HG02623 (cell line): ENCODE measurements around the gene ALAS1.

Experiments
- ATAC-seq: cut with Tn5 transposase; IDR thresholded peaks from one replicate; pipeline ENCODE4 v1.9.1; 2021; ENCODE audit warnings: moderate library complexity; ENCODE audit not compliant: unreplicated experiment

ALAS1 gene

GRCh38 chr3:52198643-52199608, 966 bp downstream of the ALAS1 start:
- ATAC-seq, result no peak

GRCh38 chr3:52200981-52201679, 3.2 kb downstream of the ALAS1 start:
- ATAC-seq, result no peak

GRCh38 chr3:52202384-52203077, 4.6 kb downstream of the ALAS1 start:
- ATAC-seq, result no peak

- no peak for ATAC-seq
Observed at GRCh38 chr3:52203701-52204100, 5.7 kb downstream of the ALAS1 start.

- no peak for ATAC-seq
Observed at GRCh38 chr3:52204337-52205073, 6.5 kb downstream of the ALAS1 start.

GRCh38 chr3:52205727-52206372, 7.9 kb downstream of the ALAS1 start:
- no peak for ATAC-seq

- no peak for ATAC-seq
Observed at GRCh38 chr3:52208556-52208955, 10.6 kb downstream of the ALAS1 start.

GRCh38 chr3:52210037-52210436, 12.1 kb downstream of the ALAS1 start:
- ATAC-seq, result no peak

GRCh38 chr3:52210550-52211046, 12.6 kb downstream of the ALAS1 start:
- ATAC-seq, result no peak

- no peak for ATAC-seq
Observed at GRCh38 chr3:52211268-52211891, 13.4 kb downstream of the ALAS1 start.

GRCh38 chr3:52213005-52213404, 15.0 kb downstream of the ALAS1 start:
- ATAC-seq, result no peak

GRCh38 chr3:52213901-52214300, 15.9 kb downstream of the ALAS1 start:
- ATAC-seq, result no peak

- ATAC-seq, result no peak
Observed at GRCh38 chr3:52215351-52215750, 17.4 kb downstream of the ALAS1 start.

GRCh38 chr3:52216585-52217408, 18.8 kb downstream of the ALAS1 start:
- ATAC-seq, result no peak

- ATAC-seq, result no peak
Observed at GRCh38 chr3:52217409-52217805, 19.4 kb downstream of the ALAS1 start.

GRCh38 chr3:52218026-52218425, 20.1 kb downstream of the ALAS1 start:
- no peak for ATAC-seq

GRCh38 chr3:52218454-52218853, 20.5 kb downstream of the ALAS1 start:
- no peak for ATAC-seq

GRCh38 chr3:52218937-52219650, 21.1 kb downstream of the ALAS1 start:
- ATAC-seq, result no peak
